ENCODE results near the gene TMEM163. TPM values are rescaled to one million over a fixed set of nuclear protein-coding genes. Genes with fewer than 3 reads are reported as not detected.
"Not testable (repeated sequence)": the region's sequence is repeated elsewhere in the genome, so short reads cannot be mapped to it uniquely, and the experiment has no call there.

Gene TMEM163
- total RNA-seq, 1 donor from 2014 or later: not detected

GRCh38 chr2:134623046-134623445 lies 95.8 kb downstream of the TMEM163 start:
- H3K27ac Mint-ChIP-seq (ENCODE audit: unreplicated experiment): no peak overlapping the region
- no peaks in the 10 kb centered on the region for H3K36me3 Mint-ChIP-seq (ENCODE audit: unreplicated experiment)
- no peak overlapping the region for H3K4me3 Mint-ChIP-seq (ENCODE audit: unreplicated experiment)
- H3K9me3 Mint-ChIP-seq (ENCODE audit: unreplicated experiment): peaks cover 8% of the 10 kb centered on the region
- no peak for DNase-seq (ENCODE audit: extremely low spot score, unreplicated experiment)
- no peak for TF ChIP-seq CTCF (IDR thresholded peaks at IDR 0.05)
- no peaks in the 10 kb centered on the region for H3K4me1 Mint-ChIP-seq (ENCODE audit: unreplicated experiment)
- peaks cover 2% of the 10 kb centered on the region for H3K27me3 Mint-ChIP-seq (ENCODE audit: unreplicated experiment)

GRCh38 chr2:134621939-134622705 lies 96.7 kb downstream of the TMEM163 start:
- no peak for DNase-seq (ENCODE audit: extremely low spot score, unreplicated experiment)
- no peaks in the 10 kb centered on the region for H3K4me1 Mint-ChIP-seq (ENCODE audit: unreplicated experiment)
- no peak overlapping the region for H3K27ac Mint-ChIP-seq (ENCODE audit: unreplicated experiment)
- peaks cover 2% of the 10 kb centered on the region for H3K27me3 Mint-ChIP-seq (ENCODE audit: unreplicated experiment)
- peaks cover 8% of the 10 kb centered on the region for H3K9me3 Mint-ChIP-seq (ENCODE audit: unreplicated experiment)
- TF ChIP-seq CTCF (IDR thresholded peaks at IDR 0.05): no peak
- no peaks in the 10 kb centered on the region for H3K36me3 Mint-ChIP-seq (ENCODE audit: unreplicated experiment)
- H3K4me3 Mint-ChIP-seq (ENCODE audit: unreplicated experiment): no peak overlapping the region

GRCh38 chr2:134619250-134619649 lies 99.5 kb downstream of the TMEM163 start:
- no peak for DNase-seq (ENCODE audit: extremely low spot score, unreplicated experiment)
- Mint-ChIP-seq H3K27me3 (ENCODE audit: unreplicated experiment) (no peaks in the 10 kb centered on the region), H3K4me1 (ENCODE audit: unreplicated experiment) (no peaks in the 10 kb centered on the region), H3K36me3 (ENCODE audit: unreplicated experiment) (no peaks in the 10 kb centered on the region), H3K4me3 (ENCODE audit: unreplicated experiment) (no peak overlapping the region), H3K27ac (ENCODE audit: unreplicated experiment) (no peak overlapping the region), H3K9me3 (ENCODE audit: unreplicated experiment) (peaks cover 13% of the 10 kb centered on the region)
- TF ChIP-seq CTCF (IDR thresholded peaks at IDR 0.05): no peak

GRCh38 chr2:134615480-134615879 lies 103.3 kb downstream of the TMEM163 start:
- not testable (repeated sequence) for H3K36me3 Mint-ChIP-seq (ENCODE audit: unreplicated experiment); DNase-seq (ENCODE audit: extremely low spot score, unreplicated experiment); H3K4me1 Mint-ChIP-seq (ENCODE audit: unreplicated experiment)

GRCh38 chr2:134611316-134611715 lies 107.5 kb downstream of the TMEM163 start:
- DNase-seq (ENCODE audit: extremely low spot score, unreplicated experiment): no peak
- no peaks in the 10 kb centered on the region for H3K4me1 Mint-ChIP-seq (ENCODE audit: unreplicated experiment)
- no peak overlapping the region for H3K27ac Mint-ChIP-seq (ENCODE audit: unreplicated experiment)
- H3K36me3 Mint-ChIP-seq (ENCODE audit: unreplicated experiment): no peaks in the 10 kb centered on the region
- H3K4me3 Mint-ChIP-seq (ENCODE audit: unreplicated experiment): no peak overlapping the region
- H3K27me3 Mint-ChIP-seq (ENCODE audit: unreplicated experiment): no peaks in the 10 kb centered on the region
- H3K9me3 Mint-ChIP-seq (ENCODE audit: unreplicated experiment): peaks cover 23% of the 10 kb centered on the region
- no peak for TF ChIP-seq CTCF (IDR thresholded peaks at IDR 0.05)

More at GRCh38 chr2:134615480-134615879, 103.3 kb downstream of the TMEM163 start:
- H3K27me3 Mint-ChIP-seq (ENCODE audit: unreplicated experiment); H3K27ac Mint-ChIP-seq (ENCODE audit: unreplicated experiment); H3K4me3 Mint-ChIP-seq (ENCODE audit: unreplicated experiment): not testable (repeated sequence)
- H3K9me3 Mint-ChIP-seq (ENCODE audit: unreplicated experiment): peaks cover 26% of the 10 kb centered on the region
